NCI-H1436 treated with DMSO at 0.1 percent for 48 hours (cell line): Measurements from ENCODE around the gene LGR4.
"Not testable (repeated sequence)": the region's sequence is repeated elsewhere in the genome, so short reads cannot be mapped to it uniquely, and the experiment has no call there.

ENCODE experiments used
- DNase-seq: peaks from one replicate; lab custom pipeline; 2025; lab: John Stamatoyannopoulos, UW

LGR4 gene

DNA sequence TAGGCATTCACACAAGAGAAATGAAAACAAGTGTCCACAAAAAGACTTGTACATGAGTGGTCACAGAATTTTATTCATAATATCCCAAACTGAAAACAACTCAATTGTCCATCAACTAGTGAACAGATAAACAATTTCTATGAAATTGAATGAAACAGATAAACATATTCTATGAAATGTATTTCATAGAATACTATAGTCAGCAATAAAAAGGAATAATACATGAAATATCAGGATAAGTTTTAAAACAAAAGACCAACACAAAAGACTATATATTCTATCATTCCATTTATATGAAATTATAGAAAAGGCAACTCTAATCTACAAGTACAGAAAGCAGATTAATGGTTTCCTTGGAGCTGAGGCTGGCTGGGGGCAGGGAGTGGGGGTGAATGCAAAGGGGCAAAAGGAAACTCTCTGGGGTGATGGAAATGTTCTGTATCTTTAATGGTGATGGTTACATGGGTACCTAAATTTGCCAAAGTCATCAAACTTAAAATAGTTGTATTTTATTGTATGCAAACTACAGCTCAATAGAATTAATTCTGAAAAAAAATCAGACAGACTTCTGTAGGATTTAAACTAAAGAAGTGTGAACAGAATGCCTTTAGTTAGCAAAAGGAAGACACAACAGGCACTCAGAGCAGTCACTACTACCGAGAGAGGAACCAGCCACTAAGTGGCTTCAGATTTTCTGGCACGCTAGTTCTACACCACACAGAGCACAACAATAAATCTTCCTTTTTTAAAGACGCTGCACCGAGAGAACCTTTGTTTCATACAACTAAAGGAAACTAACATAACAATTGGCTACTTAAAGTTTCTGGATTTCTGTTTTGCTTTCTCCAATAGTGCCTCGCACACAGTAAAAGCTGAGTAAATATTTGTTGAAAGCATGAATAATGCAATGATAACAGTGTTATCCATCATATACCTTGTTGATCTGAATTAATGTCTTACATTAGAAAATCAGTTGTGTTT lies 124.9 kb downstream of the LGR4 start:
- DNase-seq: no peak

- DNase-seq: no peak
Observed at GRCh38 chr11:27339941-27340340, 132.6 kb downstream of the LGR4 start.

GRCh38 chr11:27334764-27335163 lies 137.8 kb downstream of the LGR4 start:
- DNase-seq: not testable (repeated sequence)

DNA sequence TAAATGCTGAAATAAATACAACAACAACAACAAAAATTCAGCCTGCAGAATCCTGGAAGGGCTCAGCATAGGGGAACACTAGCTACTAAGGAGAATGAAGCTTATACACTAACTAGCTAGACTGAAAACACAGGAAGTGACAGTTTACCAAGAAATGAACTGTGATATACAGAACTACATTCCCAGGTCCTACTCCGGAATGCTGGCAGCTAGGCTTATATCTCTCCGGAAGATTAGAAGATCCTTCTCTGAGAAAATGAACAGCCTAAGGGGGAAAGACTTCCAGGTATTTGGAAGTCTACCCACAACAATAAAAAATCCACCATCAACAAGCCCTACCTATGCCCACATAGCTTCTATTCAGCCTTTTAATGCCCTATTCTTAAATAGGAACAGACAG lies 140.6 kb downstream of the LGR4 start:
- DNase-seq: no peak

DNA sequence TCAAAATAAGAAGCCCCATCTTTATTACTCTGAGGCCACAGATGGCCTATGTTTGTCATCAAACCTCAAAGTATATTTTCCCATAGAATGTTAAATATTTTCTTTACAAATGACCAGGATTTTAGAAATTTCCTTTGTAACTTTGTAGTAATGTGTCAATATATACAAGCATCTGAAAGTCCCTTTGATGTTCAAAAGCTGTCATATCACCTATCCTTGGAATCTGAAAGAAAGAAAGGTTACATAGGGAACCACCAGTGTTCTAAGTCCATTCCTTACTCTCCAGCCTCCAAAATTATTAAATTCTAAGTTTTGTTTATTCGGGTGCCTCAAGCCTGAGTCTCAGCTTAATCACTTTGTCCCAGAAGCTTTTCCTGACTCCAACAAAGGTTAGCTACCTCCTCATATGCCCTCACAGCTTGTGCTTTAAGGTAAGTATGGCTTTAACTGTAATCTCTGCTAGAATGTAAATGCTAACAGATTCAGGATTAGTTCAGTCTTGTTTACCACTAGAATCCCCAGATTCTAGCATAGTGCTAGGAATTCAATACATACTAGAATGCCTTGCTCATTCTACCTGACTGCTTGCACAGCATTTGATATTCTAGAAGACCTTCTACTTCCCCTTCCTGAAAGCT lies 141.8 kb downstream of the LGR4 start:
- DNase-seq: no peak

DNA sequence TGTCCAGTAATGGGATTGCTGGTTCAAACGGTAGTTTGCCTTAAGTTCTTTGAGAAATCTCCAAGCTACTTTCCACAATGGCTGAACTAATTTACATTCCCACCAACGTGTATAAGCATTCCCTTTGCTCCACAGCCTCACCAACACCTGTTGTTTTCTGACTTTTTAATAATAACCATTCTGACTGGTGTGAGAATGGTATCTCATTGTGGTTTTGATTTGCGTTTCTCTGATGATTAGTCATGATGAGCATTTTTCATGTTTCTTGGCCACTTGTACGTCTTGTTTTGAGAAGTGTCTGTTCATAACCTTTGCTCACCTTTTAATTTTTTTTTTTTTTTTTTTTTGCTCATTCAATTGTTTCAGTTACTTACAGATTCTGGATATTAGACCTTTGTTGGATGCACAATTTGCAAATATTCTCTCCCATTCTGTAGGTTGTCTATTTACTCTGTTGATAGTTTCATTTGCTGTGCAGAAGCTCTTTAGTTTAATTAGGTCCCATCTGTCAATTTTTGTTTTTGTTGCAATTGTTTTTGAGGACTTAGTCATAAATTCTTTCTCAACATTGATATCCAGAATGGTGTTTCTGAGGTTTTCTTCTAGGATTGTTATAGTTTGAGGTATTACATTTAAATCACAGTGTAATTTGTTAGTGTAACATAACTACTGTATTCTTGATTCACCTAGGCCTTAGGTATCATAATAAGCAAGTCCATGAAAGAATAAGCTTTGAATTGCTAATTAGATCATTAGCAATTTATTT lies 142.5 kb downstream of the LGR4 start:
- no peak for DNase-seq

GRCh38 chr11:27328614-27329013 lies 144.0 kb downstream of the LGR4 start:
- DNase-seq: no peak

DNA sequence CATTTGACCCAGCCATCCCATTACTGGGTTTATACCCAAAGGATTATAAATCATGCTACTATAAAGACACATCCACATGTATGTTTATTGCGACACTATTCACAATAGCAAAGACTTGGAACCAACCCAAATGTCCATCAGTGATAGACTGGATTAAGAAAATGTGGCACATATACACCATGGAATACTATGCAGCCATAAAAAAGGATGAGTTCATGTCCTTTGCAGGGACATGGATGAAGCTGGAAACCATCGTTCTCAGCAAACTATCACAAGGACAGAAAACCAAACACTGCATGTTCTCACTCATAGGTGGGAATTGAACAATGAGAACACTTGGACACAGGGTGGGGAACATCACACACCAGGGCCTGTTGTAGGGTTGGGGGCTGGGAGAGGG lies 145.5 kb downstream of the LGR4 start:
- not testable (repeated sequence) for DNase-seq

- not testable (repeated sequence) for DNase-seq
Observed at GRCh38 chr11:27322196-27322595, 150.4 kb downstream of the LGR4 start.

DNA sequence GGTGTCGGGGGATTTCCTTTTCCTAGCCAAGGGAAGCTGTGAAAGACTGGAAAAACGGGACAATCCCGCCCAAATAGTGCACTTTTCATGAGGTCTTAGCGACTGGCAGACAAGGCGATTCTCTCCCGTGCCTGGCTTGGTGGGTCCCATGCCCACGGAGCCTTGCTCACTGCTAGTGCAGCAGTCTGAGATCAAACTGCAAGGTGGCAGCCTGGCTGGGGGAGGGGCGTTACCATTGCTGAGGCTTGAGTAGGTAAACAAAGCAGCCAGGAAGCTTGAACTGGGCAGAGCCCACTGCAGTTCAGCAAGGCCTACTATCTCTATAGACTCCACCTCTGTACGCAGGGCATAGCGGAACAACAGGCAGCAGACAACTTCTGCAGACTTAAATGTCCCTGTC lies 151.2 kb downstream of the LGR4 start:
- not testable (repeated sequence) for DNase-seq

DNA sequence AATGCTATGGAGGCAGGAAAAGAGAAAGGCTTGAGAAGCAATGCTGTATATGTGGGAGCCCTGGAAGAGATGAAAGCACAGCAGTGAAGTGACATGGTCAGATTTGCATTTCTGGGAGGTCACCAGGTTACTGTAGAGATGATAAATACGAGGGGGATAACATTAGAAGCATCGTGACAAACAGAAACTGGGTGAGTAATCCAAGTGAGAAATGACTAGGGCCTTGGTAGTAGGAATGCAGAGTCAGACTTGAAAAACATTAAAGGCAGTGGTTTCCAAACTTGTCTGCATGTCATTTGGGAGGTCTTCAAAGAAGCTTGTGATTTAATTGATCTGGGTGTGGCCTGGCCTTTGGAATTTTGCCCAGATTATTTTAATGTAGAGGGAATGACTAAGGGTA lies 153.5 kb downstream of the LGR4 start:
- DNase-seq: no peak

DNA sequence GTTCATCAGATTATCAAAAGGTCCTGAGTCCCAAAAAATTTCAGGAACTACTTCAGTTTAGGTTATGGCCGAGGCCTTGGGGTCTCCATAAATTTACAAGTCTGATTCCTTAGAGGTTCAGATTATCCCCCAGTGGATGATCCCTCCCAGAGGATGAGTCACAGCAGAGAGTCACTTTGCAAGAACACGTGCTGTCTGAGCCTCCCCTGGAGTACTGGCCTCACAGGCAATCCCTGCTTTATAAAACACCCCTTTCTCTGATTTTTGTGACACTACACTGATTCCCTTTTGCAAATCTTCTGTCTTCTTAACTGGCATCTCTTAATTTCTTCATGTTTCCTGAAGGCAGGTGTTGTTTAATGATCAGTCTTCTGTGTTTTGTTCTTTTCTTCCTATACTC lies 154.8 kb downstream of the LGR4 start:
- no peak for DNase-seq
